Activated T-cell treated with anti-CD3 and anti-CD28 coated beads, Interleukin-2, amount 50 U/mL, for 4 hours (primary cell): ENCODE results near the gene SLC22A3. TPM values are rescaled to one million over a fixed set of nuclear protein-coding genes. Genes with fewer than 3 reads are reported as not detected.

Experiments
- ATAC-seq, 2 donors: fragments of 200-7000 bp; cut with Tn5 transposase; one replicate each; pipeline ENCODE4 v1.10.0; 2021
- DNase-seq: peaks from one replicate; pipeline ENCODE4 v3.0.0-alpha.2; 2020
- H3K27me3 Mint-ChIP-seq: one replicate; pipeline ENCODE4 v1.8.0; 2021; ENCODE audit warnings: low read depth, mixed read lengths
- H3K36me3 Mint-ChIP-seq: one replicate; pipeline ENCODE4 v1.8.0; 2022; ENCODE audit warnings: mixed read lengths; ENCODE audit not compliant: insufficient read depth
- H3K4me1 Mint-ChIP-seq: one replicate; pipeline ENCODE4 v1.8.0; 2021; ENCODE audit warnings: low read depth, mixed read lengths
- H3K4me3 Mint-ChIP-seq: one replicate; pipeline ENCODE4 v1.8.0; 2021; ENCODE audit warnings: mild to moderate bottlenecking, moderate library complexity, mixed read lengths
- H3K9me3 Mint-ChIP-seq: one replicate; pipeline ENCODE4 v1.8.0; 2021; ENCODE audit warnings: mixed read lengths
- total RNA-seq, 3 donors: library from RNA; stranded (reverse); gene quantifications; one replicate each; pipeline ENCODE4 v1.2.1, GENCODE V29; 2021

SLC22A3 gene
- total RNA-seq, 3 donors from 2014 or later = 0.11 to 0.13 TPM; not detected in 1

DNA sequence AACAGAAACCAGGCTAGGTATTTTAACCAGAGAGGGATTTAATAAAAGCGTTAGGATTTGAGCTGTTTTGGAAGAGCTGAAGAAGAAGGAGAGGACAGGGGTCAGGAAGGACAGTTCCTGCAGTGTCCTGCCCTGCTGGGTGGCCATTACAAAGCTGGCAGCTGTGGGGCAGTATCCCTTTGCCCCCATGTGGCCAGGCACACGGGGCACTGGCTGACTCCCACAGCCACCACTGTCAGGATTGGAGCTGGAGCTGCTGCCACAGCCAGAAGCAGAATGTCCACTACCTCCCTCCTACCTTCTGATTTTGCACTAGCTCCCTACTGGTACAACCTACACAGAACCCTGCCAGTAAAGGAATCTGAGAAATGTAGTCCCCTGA is 46.5 kb downstream of the SLC22A3 start:
- no peak for DNase-seq

DNA sequence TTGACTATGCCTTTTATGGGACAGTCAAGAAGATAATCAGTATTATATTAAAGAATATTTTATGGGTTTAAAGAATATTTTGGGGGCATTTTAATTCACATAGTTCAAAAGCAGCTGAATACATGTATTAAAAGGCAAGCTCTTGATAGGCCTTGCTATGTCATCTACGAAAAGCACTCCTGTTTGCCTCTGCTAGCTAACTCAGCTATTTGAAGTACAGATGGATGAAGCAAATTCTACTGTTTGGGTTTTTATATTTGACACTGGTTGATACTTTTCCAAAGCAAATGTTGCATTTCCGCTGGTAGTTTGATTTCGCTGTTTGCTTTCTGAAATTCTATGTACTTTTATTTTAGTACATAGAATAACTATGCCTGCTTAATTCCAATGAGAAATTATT is 47.0 kb downstream of the SLC22A3 start:
- no peak for ATAC-seq
- peaks cover 5% of the 10 kb centered on the region for H3K9me3 Mint-ChIP-seq
- peaks cover 6% of the 10 kb centered on the region for H3K27me3 Mint-ChIP-seq
- H3K4me1 Mint-ChIP-seq = peaks cover 10% of the 10 kb centered on the region
- DNase-seq = no peak
- H3K36me3 Mint-ChIP-seq = peaks cover 2% of the 10 kb centered on the region
- no peak overlapping the region for H3K4me3 Mint-ChIP-seq

More for the DNA sequence above, 46.5 kb downstream of the SLC22A3 start:
- H3K9me3 Mint-ChIP-seq = peaks cover 5% of the 10 kb centered on the region
- H3K4me1 Mint-ChIP-seq = peaks cover 9% of the 10 kb centered on the region
- no peak overlapping the region for H3K4me3 Mint-ChIP-seq
- peaks cover 2% of the 10 kb centered on the region for H3K36me3 Mint-ChIP-seq
- ATAC-seq = no peak
- peaks cover 6% of the 10 kb centered on the region for H3K27me3 Mint-ChIP-seq

DNA sequence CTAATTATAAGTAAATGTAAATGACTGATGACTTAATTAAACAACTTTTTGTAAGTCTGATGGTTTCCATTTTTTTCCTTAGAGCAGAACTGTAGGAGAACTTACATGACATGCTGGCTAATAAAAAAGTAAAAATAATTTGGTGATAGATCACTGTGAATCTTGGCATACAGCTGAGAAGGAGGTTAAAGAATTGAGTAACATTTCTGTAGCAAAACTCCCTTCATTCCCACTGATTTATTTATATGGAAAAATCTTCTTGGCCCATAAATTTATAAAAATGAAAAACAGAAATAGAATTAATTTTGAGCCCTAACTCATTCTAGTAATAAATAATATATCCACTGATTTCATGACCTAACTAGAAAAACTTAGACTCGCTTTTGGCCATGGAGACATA is 48.1 kb downstream of the SLC22A3 start:
- H3K4me3 Mint-ChIP-seq = no peak overlapping the region
- ATAC-seq (no peak), DNase-seq (no peak)
- H3K9me3 Mint-ChIP-seq = peaks cover 5% of the 10 kb centered on the region
- H3K36me3 Mint-ChIP-seq = peaks cover 2% of the 10 kb centered on the region
- peaks cover 12% of the 10 kb centered on the region for H3K4me1 Mint-ChIP-seq
- H3K27me3 Mint-ChIP-seq = peaks cover 6% of the 10 kb centered on the region

DNA sequence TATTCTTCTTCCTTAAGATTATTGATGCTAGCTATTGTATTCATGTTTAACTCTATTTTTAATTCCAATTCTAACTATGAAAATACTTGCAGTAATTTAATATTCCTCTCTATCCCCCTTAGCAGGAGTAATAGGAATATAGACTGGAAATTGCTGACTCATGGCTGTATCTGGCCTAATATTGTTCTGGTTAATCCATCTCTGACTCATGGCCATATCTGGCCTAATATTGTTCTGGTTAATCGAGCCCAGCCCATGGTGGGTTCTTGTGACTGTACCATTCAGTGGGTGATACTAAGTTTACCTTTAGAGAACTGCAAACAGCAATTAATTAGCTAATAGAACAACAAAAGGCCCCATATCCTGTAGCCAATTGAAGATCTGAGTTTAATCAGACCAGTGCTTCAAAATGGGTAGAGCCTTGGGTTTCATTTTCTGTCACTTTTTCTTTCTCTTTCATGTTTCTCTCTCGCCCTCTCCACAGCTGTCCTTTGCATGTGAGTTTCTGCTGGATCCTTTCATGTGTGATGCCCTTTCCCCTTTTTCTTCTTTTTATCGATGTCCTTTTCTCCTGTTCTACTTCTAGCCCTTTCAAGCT is 50.6 kb downstream of the SLC22A3 start:
- DNase-seq (no peak), ATAC-seq (no peak)
- Mint-ChIP-seq H3K4me1 (peaks cover 12% of the 10 kb centered on the region), H3K4me3 (no peak overlapping the region), H3K27me3 (peaks cover 3% of the 10 kb centered on the region), H3K36me3 (peaks cover 2% of the 10 kb centered on the region), H3K9me3 (peaks cover under 1% of the 10 kb centered on the region)

DNA sequence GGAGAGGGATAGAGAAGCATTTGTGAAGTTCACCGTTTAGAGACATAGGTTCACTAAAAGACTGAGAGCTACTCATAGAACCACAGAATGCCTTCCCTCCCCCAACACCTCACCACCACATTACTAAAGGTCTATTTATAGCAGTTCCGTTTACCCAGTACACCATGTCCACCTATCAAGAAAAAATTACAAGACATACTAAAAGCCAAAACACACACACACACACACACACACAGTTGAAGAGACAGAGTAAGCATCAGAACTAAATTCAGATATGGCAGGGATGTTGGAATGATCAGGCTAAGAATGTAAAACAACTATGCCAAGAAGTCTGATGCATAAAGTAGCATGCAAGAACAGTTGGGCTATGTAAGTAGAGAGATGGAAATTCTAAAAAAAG is 52.3 kb downstream of the SLC22A3 start:
- Mint-ChIP-seq H3K36me3 (peaks cover 2% of the 10 kb centered on the region), H3K4me1 (peaks cover 12% of the 10 kb centered on the region), H3K27me3 (peaks cover 3% of the 10 kb centered on the region), H3K9me3 (no peaks in the 10 kb centered on the region), H3K4me3 (no peak overlapping the region)
- DNase-seq (no peak), ATAC-seq (no peak)

DNA sequence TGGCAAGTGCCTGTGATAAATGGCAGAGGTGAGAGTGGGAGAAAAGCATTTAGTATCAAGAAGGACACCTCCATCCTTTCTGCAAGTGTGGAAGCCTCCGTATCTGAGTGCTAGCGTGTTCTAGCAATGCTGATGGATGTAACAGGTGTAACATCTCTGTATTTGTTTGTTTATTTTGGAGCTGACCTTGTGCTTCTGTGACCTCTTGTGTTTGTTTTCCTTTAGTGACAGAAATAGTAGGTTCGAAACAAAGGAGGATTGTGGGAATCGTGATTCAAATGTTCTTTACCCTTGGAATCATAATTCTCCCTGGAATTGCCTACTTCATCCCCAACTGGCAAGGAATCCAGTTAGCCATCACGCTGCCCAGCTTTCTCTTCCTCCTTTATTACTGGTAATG is 60.4 kb downstream of the SLC22A3 start:
- Mint-ChIP-seq H3K4me3 (no peak overlapping the region), H3K9me3 (no peaks in the 10 kb centered on the region), H3K4me1 (no peaks in the 10 kb centered on the region), H3K27me3 (no peaks in the 10 kb centered on the region), H3K36me3 (no peaks in the 10 kb centered on the region)
- ATAC-seq (no peak), DNase-seq (no peak)

DNA sequence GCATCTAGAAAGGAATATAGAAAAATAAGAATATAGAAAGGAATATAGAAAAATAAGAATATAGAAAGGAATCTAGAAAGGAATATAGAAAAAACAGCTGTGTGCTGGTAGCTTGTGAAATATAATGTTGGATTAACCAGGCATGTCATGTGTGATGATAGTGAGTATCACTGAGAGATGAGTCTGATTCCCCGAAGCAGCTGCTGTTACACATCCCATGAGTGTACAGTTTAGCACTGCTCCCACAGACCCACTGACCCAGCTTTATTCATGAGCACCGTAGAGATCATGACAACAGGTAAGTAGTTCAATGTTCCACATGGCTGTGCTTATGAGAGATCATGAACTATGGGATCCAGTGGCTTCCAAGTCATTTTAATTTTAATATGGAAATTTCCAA is 64.8 kb downstream of the SLC22A3 start:
- Mint-ChIP-seq H3K36me3 (no peaks in the 10 kb centered on the region), H3K27me3 (peaks cover 5% of the 10 kb centered on the region), H3K4me1 (no peaks in the 10 kb centered on the region), H3K4me3 (no peak overlapping the region), H3K9me3 (no peaks in the 10 kb centered on the region)
- ATAC-seq (no peak), DNase-seq (no peak)

DNA sequence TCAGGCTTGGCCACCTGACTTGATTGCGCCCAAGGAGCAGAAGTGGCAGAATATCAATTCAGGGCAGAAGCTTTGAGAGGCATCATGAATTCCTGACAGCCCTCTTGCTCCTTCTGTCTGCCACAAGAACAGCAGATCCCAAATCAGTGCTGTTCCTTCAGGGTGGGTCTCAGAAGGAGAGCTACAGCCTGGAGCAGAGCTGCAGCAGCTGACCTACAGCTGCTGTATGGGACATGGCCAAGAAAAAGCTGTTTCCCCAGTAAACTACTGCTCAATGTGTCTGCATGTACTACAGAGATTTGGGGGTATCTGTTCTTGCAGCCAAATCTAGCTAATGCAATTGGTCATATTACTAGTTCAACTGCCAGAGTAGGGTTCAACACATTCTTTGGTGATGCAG is 69.0 kb downstream of the SLC22A3 start:
- no peak for ATAC-seq
- Mint-ChIP-seq H3K36me3 (no peaks in the 10 kb centered on the region), H3K27me3 (peaks cover 9% of the 10 kb centered on the region), H3K9me3 (no peaks in the 10 kb centered on the region), H3K4me3 (no peak overlapping the region), H3K4me1 (no peaks in the 10 kb centered on the region)
- no peak for DNase-seq

DNA sequence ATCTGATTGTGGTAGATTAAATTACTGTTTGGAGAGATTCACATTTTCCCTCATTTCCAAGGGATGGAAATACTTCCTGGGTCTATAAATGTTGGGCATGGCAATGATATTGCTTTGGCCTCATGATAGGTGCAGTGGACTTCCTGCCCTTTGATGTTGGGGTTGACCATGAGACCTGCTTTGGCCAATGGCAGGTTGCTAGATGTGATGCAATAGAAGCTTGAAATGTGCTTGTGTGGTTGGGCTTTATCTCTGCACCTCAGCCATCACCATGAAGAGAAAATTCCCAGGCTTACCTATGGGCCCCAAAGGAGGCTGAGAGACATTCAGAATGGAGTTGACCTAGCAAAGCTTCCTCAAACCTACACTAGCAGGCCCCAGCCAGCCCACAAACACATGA is 69.4 kb downstream of the SLC22A3 start:
- Mint-ChIP-seq H3K4me3 (no peak overlapping the region), H3K27me3 (peaks cover 9% of the 10 kb centered on the region), H3K9me3 (no peaks in the 10 kb centered on the region), H3K4me1 (no peaks in the 10 kb centered on the region), H3K36me3 (no peaks in the 10 kb centered on the region)
- DNase-seq (no peak), ATAC-seq (no peak)

DNA sequence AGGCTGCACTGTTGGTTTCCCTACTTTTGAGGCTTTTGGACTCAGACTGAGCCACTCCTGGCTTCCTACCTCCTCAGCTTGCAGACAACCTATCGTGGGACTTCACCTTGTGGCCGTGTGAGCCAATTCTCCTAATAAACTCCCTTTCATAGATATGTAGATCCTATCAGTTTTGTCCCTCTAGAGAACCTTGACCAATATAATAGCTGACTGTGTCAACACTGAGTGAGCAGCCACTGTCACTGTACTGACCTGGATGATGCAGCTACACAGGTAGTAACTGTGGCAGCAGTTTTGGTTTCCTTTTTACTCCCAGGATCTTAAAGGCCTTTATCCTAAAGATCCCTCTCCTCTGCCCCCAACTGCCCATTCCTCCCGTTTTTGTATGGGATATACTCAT is 70.2 kb downstream of the SLC22A3 start:
- no peak for ATAC-seq
- H3K4me1 Mint-ChIP-seq = no peaks in the 10 kb centered on the region

DNA sequence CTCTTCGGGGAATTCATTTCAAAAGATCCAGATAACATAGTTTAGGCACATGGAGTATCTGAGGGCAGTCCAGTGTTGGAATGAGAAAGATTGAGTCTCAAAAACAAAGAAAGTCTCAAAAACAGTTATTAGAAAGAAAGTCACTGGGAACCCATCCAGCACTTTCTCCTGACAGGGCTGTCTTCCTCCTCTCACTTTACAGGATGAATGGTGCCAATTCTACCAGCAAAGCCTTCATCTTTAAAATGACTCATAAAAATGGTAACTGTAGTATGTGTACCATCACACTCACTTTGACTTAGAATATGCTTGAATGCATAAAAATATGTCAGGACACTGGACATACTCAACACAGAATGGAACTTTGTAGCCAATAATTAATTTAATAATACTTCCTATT is 71.3 kb downstream of the SLC22A3 start:
- H3K36me3 Mint-ChIP-seq = no peaks in the 10 kb centered on the region
- peaks cover 4% of the 10 kb centered on the region for H3K27me3 Mint-ChIP-seq
- H3K9me3 Mint-ChIP-seq = no peaks in the 10 kb centered on the region
- DNase-seq = no peak
- H3K4me1 Mint-ChIP-seq = no peaks in the 10 kb centered on the region
- no peak for ATAC-seq
- H3K4me3 Mint-ChIP-seq = no peak overlapping the region

More for the DNA sequence above, 70.2 kb downstream of the SLC22A3 start:
- peaks cover 9% of the 10 kb centered on the region for H3K27me3 Mint-ChIP-seq
- no peak overlapping the region for H3K4me3 Mint-ChIP-seq
- no peak for DNase-seq
- H3K9me3 Mint-ChIP-seq = no peaks in the 10 kb centered on the region
- no peaks in the 10 kb centered on the region for H3K36me3 Mint-ChIP-seq

DNA sequence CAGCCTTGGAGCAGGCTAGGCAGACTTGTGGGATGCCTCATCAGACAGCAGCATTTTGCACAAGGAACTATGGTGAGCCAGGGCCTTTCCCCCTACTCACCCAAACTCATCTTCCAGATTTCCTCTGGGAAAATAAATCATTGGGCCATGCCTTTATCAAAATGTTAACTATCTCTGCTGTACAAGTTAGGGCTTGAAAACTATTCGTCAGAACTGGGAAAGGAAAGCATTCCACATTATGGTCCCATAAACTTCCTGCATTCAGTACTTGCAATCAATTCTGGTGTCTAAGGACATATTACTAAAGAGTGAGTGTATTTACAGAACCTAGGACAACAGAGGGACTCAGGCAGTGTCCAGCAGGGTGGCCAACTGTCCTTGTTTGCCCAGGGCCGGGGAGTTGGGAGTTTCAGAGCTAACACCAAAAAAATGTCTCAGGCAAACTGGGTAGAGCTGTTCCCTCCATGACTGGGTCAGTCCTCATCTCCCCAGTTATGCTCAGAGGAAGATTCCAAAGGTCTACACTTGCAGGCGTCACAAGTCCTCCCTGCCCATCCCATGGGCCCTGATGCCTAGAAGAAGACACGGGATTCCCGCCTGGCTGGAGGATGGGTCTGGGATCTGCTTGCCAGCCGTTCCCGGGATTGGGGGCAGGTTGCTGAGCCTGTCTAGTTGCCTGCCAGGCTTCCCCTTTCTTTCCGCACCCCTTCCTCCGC is 72.2 kb downstream of the SLC22A3 start:
- peaks cover 4% of the 10 kb centered on the region for H3K27me3 Mint-ChIP-seq
- ATAC-seq (no peak), DNase-seq (no peak)
- no peaks in the 10 kb centered on the region for H3K36me3 Mint-ChIP-seq
- no peak overlapping the region for H3K4me3 Mint-ChIP-seq
- H3K4me1 Mint-ChIP-seq = no peaks in the 10 kb centered on the region
- no peaks in the 10 kb centered on the region for H3K9me3 Mint-ChIP-seq

DNA sequence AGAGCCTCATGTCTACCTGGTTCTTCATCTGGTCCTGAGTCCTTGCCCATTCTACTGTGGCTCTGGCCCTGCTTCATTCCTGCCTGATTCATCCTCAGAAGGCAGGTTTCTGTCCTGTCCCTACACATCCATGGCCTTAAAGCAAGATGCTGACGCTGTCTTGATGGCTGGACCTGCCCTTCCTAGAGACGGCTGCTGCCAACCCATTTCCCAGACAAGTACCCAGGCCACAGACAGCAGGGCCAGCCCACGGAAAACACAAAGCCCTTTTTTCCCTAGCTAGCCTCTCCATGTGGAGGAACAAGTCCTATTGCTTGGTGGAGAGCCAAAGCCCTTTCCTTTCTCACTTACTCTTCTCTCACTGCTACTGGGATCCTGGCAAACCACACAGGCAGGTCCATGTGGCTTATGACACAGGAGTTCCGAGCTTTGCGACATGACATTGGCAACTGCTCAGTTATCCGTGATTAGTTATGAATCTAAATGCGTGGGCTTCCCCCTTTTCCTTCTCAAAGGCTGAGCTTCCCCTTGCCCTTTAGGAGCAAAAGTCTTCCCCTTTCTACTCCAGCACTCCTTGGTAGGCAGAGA is 72.9 kb downstream of the SLC22A3 start:
- DNase-seq (no peak), ATAC-seq (no peak)
- H3K9me3 Mint-ChIP-seq = no peaks in the 10 kb centered on the region
- H3K4me3 Mint-ChIP-seq = no peak overlapping the region
- peaks cover 4% of the 10 kb centered on the region for H3K27me3 Mint-ChIP-seq
- no peaks in the 10 kb centered on the region for H3K36me3 Mint-ChIP-seq
- peaks cover under 1% of the 10 kb centered on the region for H3K4me1 Mint-ChIP-seq

DNA sequence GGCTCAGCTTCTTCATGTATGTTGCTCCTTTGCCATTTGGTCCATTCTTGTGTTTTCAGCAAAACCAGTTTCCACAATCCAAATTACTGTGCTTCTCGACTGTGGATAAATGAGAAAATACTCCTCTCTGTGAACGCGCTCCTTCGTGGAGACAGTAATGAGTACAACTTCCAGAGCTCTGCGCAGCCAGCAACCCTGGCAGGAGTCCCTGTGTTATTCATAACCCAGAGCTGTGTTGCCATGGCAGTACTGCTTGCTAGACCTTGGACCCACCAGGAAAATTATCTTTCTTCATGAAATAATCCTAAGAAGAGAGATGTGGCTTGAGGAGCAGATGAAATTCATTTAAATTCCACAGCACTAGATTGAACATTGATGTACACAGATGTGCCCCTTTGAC is 73.7 kb downstream of the SLC22A3 start:
- no peaks in the 10 kb centered on the region for H3K36me3 Mint-ChIP-seq
- peaks cover 4% of the 10 kb centered on the region for H3K27me3 Mint-ChIP-seq
- no peak for ATAC-seq
- DNase-seq = no peak
- no peak overlapping the region for H3K4me3 Mint-ChIP-seq
- H3K4me1 Mint-ChIP-seq = peaks cover 7% of the 10 kb centered on the region
- H3K9me3 Mint-ChIP-seq = no peaks in the 10 kb centered on the region

DNA sequence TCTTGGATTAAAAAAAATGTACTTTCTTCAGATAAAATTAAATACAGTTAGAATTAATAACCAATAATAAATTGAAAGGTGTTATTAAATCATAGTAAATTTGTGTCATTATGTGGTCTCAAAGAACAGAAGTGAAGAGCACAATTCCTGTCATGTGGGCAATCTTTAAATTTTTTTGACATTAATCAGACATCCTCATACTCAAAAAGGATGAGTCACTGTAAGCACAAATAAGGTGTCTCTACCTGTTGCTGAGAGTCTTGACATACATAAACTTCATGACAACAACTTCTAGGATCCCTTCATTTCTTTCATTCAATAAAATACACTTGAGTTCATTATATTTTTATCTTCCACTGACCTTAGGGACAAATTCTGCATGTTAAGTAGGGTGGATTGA is 76.1 kb downstream of the SLC22A3 start:
- no peak for ATAC-seq

More for the DNA sequence above, 76.1 kb downstream of the SLC22A3 start:
- Mint-ChIP-seq H3K9me3 (no peaks in the 10 kb centered on the region), H3K4me1 (peaks cover 7% of the 10 kb centered on the region), H3K36me3 (no peaks in the 10 kb centered on the region), H3K4me3 (no peak overlapping the region), H3K27me3 (peaks cover 21% of the 10 kb centered on the region)
- no peak for DNase-seq
